Activated naive CD4-positive, alpha-beta T cell treated with anti-CD3 and anti-CD28 coated beads, Interleukin-2, amount 10 ng/mL, durations not matched to agents 7 days and 5 days (primary cell): Measurements from ENCODE around the gene OR10V1.

Experiments used
- CTCF ChIA-PET: fragments of 350-600 bp; sonication (Branson Sonifier 250); formaldehyde crosslinking; loops from one replicate; lab custom pipeline; 2021; ENCODE audit warnings: antibody characterized with exemption; lab: Charles Lee
- DNase-seq: peaks from one replicate; pipeline ENCODE4 v3.0.0-alpha.2; 2020
- H3K27ac Mint-ChIP-seq: one replicate; pipeline ENCODE4 v1.8.0; 2021; ENCODE audit warnings: mild to moderate bottlenecking, moderate library complexity, mixed read lengths
- H3K27me3 Mint-ChIP-seq: one replicate; pipeline ENCODE4 v1.8.0; 2021; ENCODE audit warnings: mild to moderate bottlenecking, mixed read lengths
- H3K36me3 Mint-ChIP-seq: one replicate; pipeline ENCODE4 v1.8.0; 2021; ENCODE audit warnings: mixed read lengths
- H3K4me1 Mint-ChIP-seq: one replicate; pipeline ENCODE4 v1.8.0; 2021; ENCODE audit warnings: mixed read lengths
- H3K4me3 Mint-ChIP-seq: one replicate; pipeline ENCODE4 v1.8.0; 2021; ENCODE audit warnings: mild to moderate bottlenecking, moderate library complexity, mixed read lengths
- H3K9me3 Mint-ChIP-seq: one replicate; pipeline ENCODE4 v1.8.0; 2021; ENCODE audit warnings: mixed read lengths

The OR10V1 gene, protein sequence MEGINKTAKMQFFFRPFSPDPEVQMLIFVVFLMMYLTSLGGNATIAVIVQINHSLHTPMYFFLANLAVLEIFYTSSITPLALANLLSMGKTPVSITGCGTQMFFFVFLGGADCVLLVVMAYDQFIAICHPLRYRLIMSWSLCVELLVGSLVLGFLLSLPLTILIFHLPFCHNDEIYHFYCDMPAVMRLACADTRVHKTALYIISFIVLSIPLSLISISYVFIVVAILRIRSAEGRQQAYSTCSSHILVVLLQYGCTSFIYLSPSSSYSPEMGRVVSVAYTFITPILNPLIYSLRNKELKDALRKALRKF

DNA sequence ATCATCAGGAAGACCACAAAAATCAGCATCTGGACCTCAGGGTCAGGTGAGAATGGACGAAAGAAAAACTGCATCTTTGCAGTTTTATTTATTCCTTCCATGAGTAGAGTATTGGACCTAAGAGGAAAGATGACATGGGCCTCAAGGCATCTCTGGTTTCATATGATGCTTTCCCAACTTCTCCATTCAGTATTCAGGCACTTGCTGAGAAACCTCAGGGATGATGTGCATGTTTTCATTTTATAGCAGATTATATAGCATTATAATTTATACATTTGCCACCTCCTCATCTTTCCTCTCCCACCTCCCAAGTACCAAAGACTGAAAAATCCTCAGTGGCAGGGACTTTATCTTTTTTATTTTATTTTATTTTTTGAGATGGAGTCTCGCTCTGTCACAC, at the start of gene OR10V1:
TSS of gene OR10V1 (minus strand) at position 101 of the 400 bp plus-strand sequence. CDS start at position 101, 0 bp downstream.
- Mint-ChIP-seq H3K27me3 (peaks cover 27% of the 10 kb centered on the region), H3K4me3 (no peak within 1 kb of the TSS), H3K27ac (no peak within 1 kb of the TSS), H3K4me1 (no peaks in the 10 kb centered on the region), H3K36me3 (no peaks in the 10 kb centered on the region), H3K9me3 (no peaks in the 10 kb centered on the region)
- DNase-seq: no peak
- CTCF ChIA-PET: no interaction called here

DNA sequence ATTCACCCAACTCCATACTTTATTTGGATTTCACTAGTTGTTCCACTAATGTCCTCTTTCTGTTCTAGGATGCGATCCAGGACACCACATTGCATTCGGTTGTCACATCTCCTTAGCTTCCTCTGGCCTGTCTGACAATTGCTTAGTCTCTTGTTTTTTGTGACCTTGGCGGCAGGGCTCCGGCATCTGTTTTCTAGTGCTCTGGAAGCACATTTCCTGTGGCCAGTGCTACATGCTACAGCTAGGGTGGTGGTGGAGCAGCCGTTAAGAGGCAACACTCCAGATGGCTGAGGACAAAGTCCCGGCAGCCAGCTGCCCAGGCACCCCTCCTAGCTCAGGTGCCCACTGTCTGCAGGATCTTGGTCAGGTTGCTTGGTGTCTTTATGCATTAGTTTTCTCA, 48.3 kb upstream of the OR10V1 start:
- CTCF ChIA-PET: no interaction called here
- H3K4me3 Mint-ChIP-seq: no peak overlapping the region
- H3K36me3 Mint-ChIP-seq: peaks cover 23% of the 10 kb centered on the region

DNA sequence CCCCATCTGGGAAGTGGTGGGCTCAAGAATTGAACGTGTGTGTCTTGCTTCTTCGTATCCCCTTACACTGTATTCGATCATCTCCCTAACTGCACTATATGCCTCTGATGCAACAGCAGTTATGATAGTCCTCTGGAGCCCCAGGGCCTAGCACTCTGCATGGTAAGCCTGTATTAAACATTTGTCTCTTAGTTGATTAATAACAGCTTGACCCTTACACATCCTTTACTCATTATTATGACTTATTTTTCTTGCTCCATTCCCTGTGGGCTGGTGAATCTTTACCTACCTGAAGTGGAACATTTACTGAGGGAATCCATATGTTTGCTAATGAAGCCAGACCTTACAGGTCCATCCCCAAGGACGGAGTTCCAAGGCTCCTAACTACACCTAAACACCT, 47.1 kb upstream of the OR10V1 start:
- DNase-seq: no peak
- Mint-ChIP-seq H3K27ac (no peak overlapping the region), H3K4me1 (peaks cover 29% of the 10 kb centered on the region), H3K27me3 (peaks cover 18% of the 10 kb centered on the region), H3K4me3 (no peak overlapping the region), H3K36me3 (peaks cover 28% of the 10 kb centered on the region), H3K9me3 (no peaks in the 10 kb centered on the region)
- CTCF ChIA-PET: no interaction called here

More for the DNA sequence above, 48.3 kb upstream of the OR10V1 start:
- H3K9me3 Mint-ChIP-seq: no peaks in the 10 kb centered on the region
- no peak for DNase-seq
- peaks cover 17% of the 10 kb centered on the region for H3K4me1 Mint-ChIP-seq
- H3K27me3 Mint-ChIP-seq: peaks cover 11% of the 10 kb centered on the region
- H3K27ac Mint-ChIP-seq: no peak overlapping the region

DNA sequence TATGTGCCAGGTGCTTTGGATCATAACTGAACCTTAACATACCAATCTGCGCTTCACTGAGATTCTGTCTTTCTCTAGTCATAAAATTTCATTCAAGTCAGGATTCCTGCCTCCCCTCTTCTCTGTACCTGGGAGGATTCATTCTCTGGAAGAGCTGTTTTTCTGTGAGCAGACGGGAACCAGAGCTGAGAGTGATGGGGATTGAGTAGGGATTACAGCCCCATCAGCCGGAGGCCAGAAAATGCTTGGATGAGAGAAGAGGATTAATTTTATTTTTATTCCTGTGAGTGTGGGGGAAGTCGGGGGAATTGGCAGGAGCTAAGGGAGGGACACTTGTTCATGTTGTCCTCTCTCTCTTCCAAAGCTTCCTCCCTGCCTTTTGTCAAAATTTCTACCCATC, 46.3 kb upstream of the OR10V1 start:
- Mint-ChIP-seq H3K27ac (no peak overlapping the region), H3K4me3 (no peak overlapping the region), H3K9me3 (no peaks in the 10 kb centered on the region), H3K27me3 (peaks cover 16% of the 10 kb centered on the region), H3K36me3 (peaks cover 26% of the 10 kb centered on the region), H3K4me1 (peaks cover 30% of the 10 kb centered on the region)
- DNase-seq: no peak
- CTCF ChIA-PET: no interaction called here

DNA sequence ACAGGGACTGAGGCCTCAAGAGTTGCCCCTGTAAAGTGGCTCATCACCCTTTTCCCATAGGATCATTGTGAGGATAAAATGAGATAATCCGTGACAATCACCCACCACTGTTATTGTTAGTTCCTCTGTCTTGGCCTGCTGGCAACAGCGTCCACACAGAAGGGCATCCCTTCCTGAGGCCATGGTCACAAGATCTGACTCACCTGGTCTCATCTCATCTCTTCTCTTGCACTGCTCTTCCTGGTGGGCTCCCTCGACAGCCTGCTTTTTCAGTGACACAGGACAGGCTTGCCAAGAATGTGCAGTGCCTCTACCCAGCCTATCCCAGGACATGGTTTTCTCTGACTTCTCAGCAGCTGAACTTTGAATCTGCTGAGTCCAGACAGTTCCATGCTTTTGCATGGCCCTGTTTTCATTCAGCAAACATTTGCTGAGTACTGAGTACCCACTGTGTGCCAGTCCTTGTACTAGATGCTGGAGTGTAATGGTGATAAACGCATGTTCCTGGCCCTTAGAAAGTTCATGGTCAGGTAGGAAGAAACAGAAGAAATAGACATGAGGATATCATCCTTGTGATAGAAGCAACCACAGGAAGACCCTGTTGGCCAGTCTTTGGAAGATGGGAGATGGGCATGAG, 44.9 kb upstream of the OR10V1 start:
- CTCF ChIA-PET: interaction anchor here (7.2 kb wide), 1 partner anchor 42 kb away, joined by 121 read pairs; no protein-coding TSS in a partner anchor
- Mint-ChIP-seq H3K4me3 (no peak overlapping the region), H3K27ac (no peak overlapping the region), H3K27me3 (peaks cover 16% of the 10 kb centered on the region), H3K9me3 (no peaks in the 10 kb centered on the region), H3K36me3 (peaks cover 26% of the 10 kb centered on the region), H3K4me1 (peaks cover 29% of the 10 kb centered on the region)
- no peak for DNase-seq

DNA sequence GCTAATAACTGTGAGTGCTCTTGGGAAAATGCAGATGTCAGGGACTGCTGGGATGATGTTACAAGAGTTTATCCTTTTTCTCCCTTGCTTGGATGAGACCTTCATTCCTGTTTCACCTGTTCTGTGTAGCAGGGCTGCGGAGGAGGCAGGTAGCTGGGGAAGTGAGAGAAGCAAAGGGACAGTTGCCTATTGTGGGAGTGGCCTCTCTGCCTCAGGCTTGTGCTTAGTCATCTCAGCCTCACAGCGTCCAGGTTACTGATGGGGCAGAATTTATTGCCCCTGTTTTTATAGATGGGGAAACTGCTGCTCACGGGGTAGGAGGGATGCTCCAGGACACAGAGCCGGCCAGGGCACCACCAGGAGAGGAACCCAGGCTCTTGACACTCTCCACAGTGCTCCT, 43.2 kb upstream of the OR10V1 start:
- no peaks in the 10 kb centered on the region for H3K9me3 Mint-ChIP-seq
- peak overlapping the region; percentile 12 for H3K27ac Mint-ChIP-seq
- CTCF ChIA-PET: interaction anchor here (4.1 to 7.2 kb wide), 2 partner anchors 11 to 44 kb away, joined by 24 to 121 read pairs; no protein-coding TSS in a partner anchor
- peaks cover 29% of the 10 kb centered on the region for H3K4me1 Mint-ChIP-seq
- H3K27me3 Mint-ChIP-seq: peaks cover 16% of the 10 kb centered on the region
- DNase-seq: no peak
- peak overlapping the region; percentile 78 for H3K4me3 Mint-ChIP-seq
- peaks cover 20% of the 10 kb centered on the region for H3K36me3 Mint-ChIP-seq

DNA sequence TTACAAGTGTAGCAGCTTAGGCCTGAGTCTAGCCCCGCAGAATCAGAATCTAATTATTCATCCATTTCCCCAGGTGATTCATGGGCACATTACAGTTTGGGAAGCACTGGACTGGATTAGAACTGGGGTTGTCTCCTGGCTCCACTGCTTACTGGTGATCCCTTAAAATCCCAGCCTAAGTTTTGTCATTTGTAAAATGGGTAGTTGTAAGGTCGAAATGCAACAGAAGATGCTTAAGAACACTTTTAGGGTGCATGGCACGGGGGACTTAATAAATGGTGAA, 42.9 kb upstream of the OR10V1 start:
- Mint-ChIP-seq H3K36me3 (peaks cover 19% of the 10 kb centered on the region), H3K9me3 (no peaks in the 10 kb centered on the region), H3K27me3 (peaks cover 16% of the 10 kb centered on the region), H3K27ac (no peak overlapping the region), H3K4me3 (peak overlapping the region; percentile 78), H3K4me1 (peaks cover 29% of the 10 kb centered on the region)
- CTCF ChIA-PET: interaction anchor here (0.9 to 7.2 kb wide), 4 partner anchors 11 to 53 kb away, joined by 3 to 121 read pairs (median 29); partner anchors contain the start of gene MRPL16
- no peak for DNase-seq

DNA sequence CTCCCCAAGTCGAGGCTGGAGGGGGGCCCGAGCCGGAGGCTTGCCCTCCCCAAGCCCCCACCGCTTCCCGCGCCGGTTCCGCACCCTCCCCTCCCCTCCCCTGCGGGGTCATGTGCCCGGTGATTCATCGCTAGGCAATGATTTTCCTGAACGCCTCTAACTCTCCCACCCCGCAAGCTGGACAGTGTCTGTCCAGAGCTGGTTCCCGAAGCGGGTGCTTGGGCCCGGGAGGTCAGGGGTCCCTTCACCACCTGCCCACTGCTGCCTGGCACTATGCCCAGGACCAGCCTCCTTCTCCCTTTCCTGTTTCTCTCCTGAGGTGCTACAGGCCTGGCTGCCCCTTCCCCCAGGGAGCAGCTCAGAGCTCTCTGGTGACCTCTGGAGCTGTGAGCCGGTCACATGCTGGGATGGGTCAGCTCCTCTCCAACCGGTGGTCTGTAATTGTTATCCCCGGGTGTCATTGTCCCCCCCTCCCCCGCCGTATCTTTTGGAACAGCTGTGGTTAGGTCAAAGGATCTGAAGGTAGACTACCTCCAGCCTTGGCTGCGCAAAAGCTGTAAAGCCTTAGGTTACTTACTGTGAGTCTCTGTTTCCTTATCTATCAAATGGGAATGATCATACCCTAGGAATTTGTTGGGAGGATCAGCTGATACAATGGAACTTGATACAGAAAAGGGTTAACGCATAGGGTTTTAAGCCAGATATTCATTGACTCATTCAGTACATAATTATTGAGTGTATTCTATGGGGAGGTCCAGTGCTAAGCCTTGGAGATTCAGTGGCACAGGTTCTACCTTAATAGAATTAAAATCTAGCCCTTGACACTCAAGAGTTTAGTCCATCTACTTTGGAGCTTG, 42.3 kb upstream of the OR10V1 start:
- peak; percentile 62 for DNase-seq
- H3K4me1 Mint-ChIP-seq: peaks cover 29% of the 10 kb centered on the region
- H3K27ac Mint-ChIP-seq: peak overlapping the region; percentile 39

DNA sequence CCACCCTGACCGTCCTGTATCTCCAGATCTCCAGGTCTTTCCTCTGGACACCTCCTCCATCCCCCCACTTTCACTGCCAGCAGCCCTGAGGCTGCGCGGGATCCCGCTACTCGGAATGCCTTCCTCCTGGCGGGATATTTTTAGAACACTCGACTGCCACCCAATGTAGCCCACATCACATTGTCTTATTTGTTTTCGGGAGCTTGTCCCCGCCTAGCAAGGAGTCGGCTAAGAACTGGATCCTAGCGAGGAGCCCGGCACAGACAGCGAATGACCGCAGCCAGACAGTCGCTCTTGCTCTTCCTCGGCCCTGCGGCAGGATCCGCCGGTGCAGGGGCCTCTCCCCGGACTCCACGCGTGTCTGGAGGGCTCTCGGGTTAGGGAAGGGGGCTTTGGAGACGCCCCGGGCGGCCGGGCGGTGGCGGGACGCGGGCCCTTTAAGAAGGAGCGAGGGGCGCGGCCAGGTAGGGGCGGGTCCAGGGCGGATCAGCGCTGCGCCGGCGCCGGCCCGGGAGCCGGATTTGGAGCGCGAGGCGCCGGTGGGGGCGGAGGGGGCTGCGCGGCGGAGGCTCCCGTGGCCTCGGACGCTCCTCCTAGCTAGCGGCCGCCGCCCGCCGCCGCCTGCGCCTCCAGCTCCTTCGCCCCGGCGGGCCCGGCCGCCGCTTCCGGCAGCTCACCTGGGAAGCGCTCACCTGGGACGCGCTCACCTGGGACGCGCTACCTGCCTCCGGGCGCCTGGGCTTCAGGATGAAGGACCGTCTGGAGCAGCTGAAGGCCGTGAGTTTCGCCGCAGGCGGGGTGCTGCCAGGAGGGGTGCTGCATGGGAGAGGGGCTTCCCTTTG, 41.4 kb upstream of the OR10V1 start, which contains the start of gene STX3:
TSS of gene STX3 (plus strand) at position 518 of the 842 bp plus-strand sequence. CDS start at position 748, 230 bp downstream.
- DNase-seq: peak; percentile 83
- H3K4me3 Mint-ChIP-seq: peak within 1 kb of the TSS; percentile 78
- CTCF ChIA-PET: interaction anchor here (1.0 to 7.2 kb wide), 13 partner anchors 10 to 196 kb away, joined by 3 to 121 read pairs (median 4); partner anchors contain the start of genes MRPL16 and PATL1
- H3K9me3 Mint-ChIP-seq: no peaks in the 10 kb centered on the region
- peaks cover 14% of the 10 kb centered on the region for H3K36me3 Mint-ChIP-seq
- H3K4me1 Mint-ChIP-seq: peaks cover 29% of the 10 kb centered on the region
- peak within 1 kb of the TSS; percentile 67 for H3K27ac Mint-ChIP-seq
- peaks cover 16% of the 10 kb centered on the region for H3K27me3 Mint-ChIP-seq

More for the DNA sequence above, 42.3 kb upstream of the OR10V1 start:
- H3K36me3 Mint-ChIP-seq: peaks cover 17% of the 10 kb centered on the region
- H3K27me3 Mint-ChIP-seq: peaks cover 16% of the 10 kb centered on the region
- H3K9me3 Mint-ChIP-seq: no peaks in the 10 kb centered on the region
- CTCF ChIA-PET: interaction anchor here (0.9 to 7.2 kb wide), 5 partner anchors 11 to 54 kb away, joined by 3 to 121 read pairs (median 24); partner anchors contain the start of gene MRPL16
- peak overlapping the region; percentile 78 for H3K4me3 Mint-ChIP-seq

DNA sequence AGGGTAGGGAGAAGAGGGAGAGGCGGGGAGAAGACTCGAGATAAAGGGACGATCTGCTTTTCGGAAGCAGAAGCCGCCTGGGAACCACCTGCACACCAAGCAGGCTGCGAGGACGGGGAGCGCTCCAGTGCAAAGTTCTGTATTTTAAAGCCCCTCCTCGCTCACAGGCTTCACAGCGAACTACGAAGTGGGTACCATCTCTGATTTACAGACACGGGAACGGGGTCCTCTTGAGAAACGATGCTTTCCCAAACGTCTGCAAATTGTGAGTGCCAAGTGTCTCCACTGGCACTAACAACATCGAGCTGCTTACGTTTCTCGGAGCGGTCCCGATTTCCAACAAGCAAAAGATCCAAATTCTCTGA, 40.8 kb upstream of the OR10V1 start:
- peaks cover 11% of the 10 kb centered on the region for H3K36me3 Mint-ChIP-seq
- peak overlapping the region; percentile 78 for H3K4me3 Mint-ChIP-seq
- peak; percentile 48 for DNase-seq
- H3K9me3 Mint-ChIP-seq: no peaks in the 10 kb centered on the region
- CTCF ChIA-PET: interaction anchor here (1.0 to 7.2 kb wide), 13 partner anchors 10 to 196 kb away, joined by 3 to 121 read pairs (median 4); partner anchors contain the start of genes MRPL16 and PATL1
- H3K4me1 Mint-ChIP-seq: peaks cover 29% of the 10 kb centered on the region
- peak overlapping the region; percentile 67 for H3K27ac Mint-ChIP-seq
- peaks cover 16% of the 10 kb centered on the region for H3K27me3 Mint-ChIP-seq

DNA sequence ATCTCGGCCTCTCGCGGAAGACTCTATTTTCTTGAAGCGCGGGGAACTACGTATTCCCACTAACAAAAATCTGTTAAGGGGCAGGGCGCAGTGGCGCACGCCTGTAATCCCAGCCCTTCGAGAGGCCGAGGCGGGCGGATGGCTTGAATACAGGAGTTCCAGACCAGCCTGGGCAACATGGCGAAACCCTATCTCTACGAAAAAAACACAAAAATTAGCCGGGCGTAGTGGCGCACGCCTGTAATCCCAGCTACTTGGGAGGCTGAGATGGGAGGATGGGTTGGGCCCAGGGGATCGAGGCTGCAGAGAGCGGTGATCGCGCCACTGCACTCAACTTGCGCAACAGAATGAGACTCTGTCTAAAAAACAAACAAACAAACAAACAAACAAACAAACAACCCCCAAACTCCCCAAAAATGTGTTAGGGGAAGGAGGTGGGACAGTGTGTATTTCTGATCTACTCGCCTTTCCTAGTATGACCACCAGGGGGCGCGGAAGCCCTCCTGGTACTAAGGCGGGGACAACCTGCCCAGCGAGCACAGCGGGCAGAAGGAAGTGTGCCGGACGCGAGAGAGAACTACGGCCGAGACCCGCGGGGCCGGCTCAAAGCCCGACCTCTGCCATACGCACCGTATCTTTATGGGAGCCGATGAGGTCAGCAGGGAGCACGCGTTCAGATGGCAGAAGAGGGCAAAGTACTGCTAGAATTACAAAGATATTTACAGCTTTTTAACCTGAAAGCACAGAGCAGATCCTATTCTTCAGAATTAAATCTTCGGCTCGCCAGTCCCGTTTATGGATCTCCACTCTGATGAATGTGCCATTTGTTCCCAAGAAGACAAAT, 40.2 kb upstream of the OR10V1 start:
- Mint-ChIP-seq H3K9me3 (no peaks in the 10 kb centered on the region), H3K36me3 (peaks cover 11% of the 10 kb centered on the region), H3K27ac (peak overlapping the region; percentile 67), H3K4me1 (peaks cover 29% of the 10 kb centered on the region), H3K27me3 (peaks cover 22% of the 10 kb centered on the region), H3K4me3 (peak overlapping the region; percentile 78)
- peak; percentile 90 for DNase-seq
- CTCF ChIA-PET: interaction anchor here (0.7 to 7.2 kb wide), 14 partner anchors 9 to 217 kb away, joined by 3 to 121 read pairs (median 4); partner anchors contain the start of genes MRPL16 and PATL1

DNA sequence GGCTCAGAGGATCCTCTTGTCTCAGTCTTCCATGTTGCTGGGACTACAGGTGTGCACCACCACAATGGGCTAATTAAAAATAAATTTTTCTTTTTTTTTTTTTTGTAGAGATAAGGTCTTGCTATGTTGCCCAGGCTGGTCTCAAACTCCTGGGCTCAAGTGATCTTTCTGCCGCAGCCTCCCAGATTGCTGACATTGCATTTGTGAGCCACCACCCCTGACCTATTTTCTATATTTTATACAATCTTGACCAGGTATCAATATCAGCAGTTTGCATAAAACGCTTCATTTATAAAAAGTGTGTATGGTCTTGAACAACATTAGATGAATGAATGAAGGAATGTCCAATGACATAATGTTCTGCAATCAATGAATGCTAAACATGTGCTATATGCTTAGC, 32.5 kb upstream of the OR10V1 start:
- no peak for DNase-seq
- Mint-ChIP-seq H3K9me3 (no peaks in the 10 kb centered on the region), H3K36me3 (no peaks in the 10 kb centered on the region), H3K4me1 (no peaks in the 10 kb centered on the region), H3K27me3 (peaks cover 15% of the 10 kb centered on the region), H3K27ac (no peak overlapping the region), H3K4me3 (no peak overlapping the region)
- CTCF ChIA-PET: interaction anchor here (3.2 kb wide), 1 partner anchor 7 kb away, joined by 11 read pairs; no protein-coding TSS in a partner anchor
